ENCODE data around the gene APBA2. TPM values are rescaled to one million over a fixed set of nuclear protein-coding genes. Genes with fewer than 3 reads are reported as not detected.

APBA2 gene
- total RNA-seq, 6 donors from 2014 or later, result 3.2 to 7.9 (median 6.0) TPM

GRCh38 chr15:29123991-29124390 lies 238.2 kb downstream of the APBA2 start:
- no peak for TF ChIP-seq EP300 (IDR thresholded peaks at IDR 0.05)
- TF ChIP-seq CTCF (IDR thresholded peaks at IDR 0.05), result no peak
- TF ChIP-seq POLR2A (IDR thresholded peaks at IDR 0.05), result no peak
- no peak for TF ChIP-seq POLR2AphosphoS5 (IDR thresholded peaks at IDR 0.05)
- 87 to 100% methylated on average over 2 to 9 of the region's 9 CpGs for WGBS, 2 donors

GRCh38 chr15:29124581-29125381 lies 239.0 kb downstream of the APBA2 start:
- WGBS, 2 donors, result 82 to 87% methylated on average over 14 to 22 of the region's 22 CpGs

More at GRCh38 chr15:29123991-29124390, 238.2 kb downstream of the APBA2 start:
- ATAC-seq (ENCODE audit: low FRiP score in 2 of 2) (no peak), DNase-seq (no peak)
- Histone ChIP-seq H3K4me3 (no peak overlapping the region), H3K4me1 (no peaks in the 10 kb centered on the region), H3K27me3 (no peaks in the 10 kb centered on the region), H3K36me3 (no peaks in the 10 kb centered on the region), H3K27ac (no peak overlapping the region), H3K9me3 (no peaks in the 10 kb centered on the region)

GRCh38 chr15:29125382-29126207 lies 239.8 kb downstream of the APBA2 start:
- 90 to 94% methylated on average over 4 to 19 of the region's 19 CpGs for WGBS, 2 donors
- no peaks in the 10 kb centered on the region for H3K4me1 ChIP-seq
- H3K9me3 ChIP-seq, result no peaks in the 10 kb centered on the region
- no peak overlapping the region for H3K4me3 ChIP-seq
- H3K36me3 ChIP-seq, result no peaks in the 10 kb centered on the region
- DNase-seq (no peak), ATAC-seq (ENCODE audit: low FRiP score in 2 of 2) (no peak)
- H3K27ac ChIP-seq, result no peak overlapping the region
- TF ChIP-seq POLR2A (IDR thresholded peaks at IDR 0.05), result no peak
- no peak for TF ChIP-seq POLR2AphosphoS5 (IDR thresholded peaks at IDR 0.05)
- TF ChIP-seq CTCF (IDR thresholded peaks at IDR 0.05), result no peak
- no peak for TF ChIP-seq EP300 (IDR thresholded peaks at IDR 0.05)
- H3K27me3 ChIP-seq, result no peaks in the 10 kb centered on the region

More at GRCh38 chr15:29124581-29125381, 239.0 kb downstream of the APBA2 start:
- Histone ChIP-seq H3K27ac (no peak overlapping the region), H3K4me3 (no peak overlapping the region), H3K27me3 (no peaks in the 10 kb centered on the region), H3K36me3 (no peaks in the 10 kb centered on the region), H3K9me3 (no peaks in the 10 kb centered on the region), H3K4me1 (no peaks in the 10 kb centered on the region)
- DNase-seq, result no peak
- ATAC-seq (ENCODE audit: low FRiP score in 2 of 2), result no peak
- TF ChIP-seq EP300 (IDR thresholded peaks at IDR 0.05) (no peak), POLR2A (IDR thresholded peaks at IDR 0.05) (no peak), CTCF (IDR thresholded peaks at IDR 0.05) (no peak), POLR2AphosphoS5 (IDR thresholded peaks at IDR 0.05) (no peak)

GRCh38 chr15:29126208-29126536 lies 240.4 kb downstream of the APBA2 start:
- WGBS, 2 donors, result 89% methylated on average over 11 of the region's 11 CpGs; no CpG with 5 or more reads in 1 of the 2 donors
- Histone ChIP-seq H3K27ac (no peak overlapping the region), H3K4me3 (no peak overlapping the region), H3K36me3 (no peaks in the 10 kb centered on the region), H3K27me3 (no peaks in the 10 kb centered on the region), H3K9me3 (no peaks in the 10 kb centered on the region), H3K4me1 (no peaks in the 10 kb centered on the region)
- DNase-seq (no peak), ATAC-seq (ENCODE audit: low FRiP score in 2 of 2) (no peak)
- TF ChIP-seq POLR2A (IDR thresholded peaks at IDR 0.05), result no peak

- H3K9me3 ChIP-seq, result no peaks in the 10 kb centered on the region
- H3K36me3 ChIP-seq, result no peaks in the 10 kb centered on the region
- no peak overlapping the region for H3K27ac ChIP-seq
- H3K4me1 ChIP-seq, result no peaks in the 10 kb centered on the region
- H3K27me3 ChIP-seq, result no peaks in the 10 kb centered on the region
- no peak for TF ChIP-seq EP300 (IDR thresholded peaks at IDR 0.05)
- TF ChIP-seq CTCF (IDR thresholded peaks at IDR 0.05), result no peak
- TF ChIP-seq POLR2A (IDR thresholded peaks at IDR 0.05), result no peak
- TF ChIP-seq POLR2AphosphoS5 (IDR thresholded peaks at IDR 0.05), result no peak
- WGBS, 2 donors, result 66 to 77% methylated on average over 8 to 18 of the region's 19 CpGs
- H3K4me3 ChIP-seq, result no peak overlapping the region
- ATAC-seq (ENCODE audit: low FRiP score in 2 of 2) (no peak), DNase-seq (peak in 1 of 2 donors; percentile 72)
Observed at GRCh38 chr15:29126821-29127461, 241.2 kb downstream of the APBA2 start.

Measured in upper lobe of left lung (tissue), 6 donors.